CD4-positive, alpha-beta T cell treated with Interleukin-10 for 1 hour (primary cell): Measurements from ENCODE around the gene SIK2.
"Not testable (repeated sequence)": the region's sequence is repeated elsewhere in the genome, so short reads cannot be mapped to it uniquely, and the experiment has no call there.

Experiments
- DNase-seq: peaks from one replicate; pipeline ENCODE4 v3.0.0-alpha.2; 2020

SIK2 gene

DNA sequence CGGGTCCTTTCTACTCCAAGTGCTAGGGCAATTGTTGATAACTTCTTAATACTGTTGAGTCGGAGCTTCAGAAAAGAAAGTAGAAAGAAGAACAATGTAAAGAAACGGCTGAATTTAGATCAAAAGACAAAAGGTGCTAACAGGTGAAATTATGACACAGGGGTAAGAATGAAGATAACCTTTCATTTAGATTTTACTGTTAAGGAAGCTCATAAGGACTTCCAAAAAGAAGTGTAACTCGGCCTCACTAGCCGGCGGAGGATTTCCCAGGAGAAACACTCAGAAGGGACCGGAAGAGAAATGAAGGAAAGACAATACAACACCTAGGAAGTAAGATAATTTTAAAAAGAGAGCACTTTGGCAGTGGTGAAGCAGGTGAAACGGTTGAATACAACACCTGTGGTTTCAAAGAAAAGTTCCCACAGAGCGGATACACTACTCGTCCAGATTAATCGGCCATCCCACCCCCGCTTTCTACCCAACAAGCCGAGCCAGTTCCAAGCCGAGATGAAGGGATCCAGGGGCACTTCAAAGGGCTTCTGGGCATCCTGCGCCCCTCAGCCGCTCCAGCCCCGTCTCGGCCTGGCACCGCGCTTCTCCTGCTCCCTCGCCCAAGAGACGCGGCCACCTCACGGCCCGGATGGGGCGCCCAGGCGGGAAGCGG is 163.2 kb downstream of the SIK2 start:
- no peak for DNase-seq

DNA sequence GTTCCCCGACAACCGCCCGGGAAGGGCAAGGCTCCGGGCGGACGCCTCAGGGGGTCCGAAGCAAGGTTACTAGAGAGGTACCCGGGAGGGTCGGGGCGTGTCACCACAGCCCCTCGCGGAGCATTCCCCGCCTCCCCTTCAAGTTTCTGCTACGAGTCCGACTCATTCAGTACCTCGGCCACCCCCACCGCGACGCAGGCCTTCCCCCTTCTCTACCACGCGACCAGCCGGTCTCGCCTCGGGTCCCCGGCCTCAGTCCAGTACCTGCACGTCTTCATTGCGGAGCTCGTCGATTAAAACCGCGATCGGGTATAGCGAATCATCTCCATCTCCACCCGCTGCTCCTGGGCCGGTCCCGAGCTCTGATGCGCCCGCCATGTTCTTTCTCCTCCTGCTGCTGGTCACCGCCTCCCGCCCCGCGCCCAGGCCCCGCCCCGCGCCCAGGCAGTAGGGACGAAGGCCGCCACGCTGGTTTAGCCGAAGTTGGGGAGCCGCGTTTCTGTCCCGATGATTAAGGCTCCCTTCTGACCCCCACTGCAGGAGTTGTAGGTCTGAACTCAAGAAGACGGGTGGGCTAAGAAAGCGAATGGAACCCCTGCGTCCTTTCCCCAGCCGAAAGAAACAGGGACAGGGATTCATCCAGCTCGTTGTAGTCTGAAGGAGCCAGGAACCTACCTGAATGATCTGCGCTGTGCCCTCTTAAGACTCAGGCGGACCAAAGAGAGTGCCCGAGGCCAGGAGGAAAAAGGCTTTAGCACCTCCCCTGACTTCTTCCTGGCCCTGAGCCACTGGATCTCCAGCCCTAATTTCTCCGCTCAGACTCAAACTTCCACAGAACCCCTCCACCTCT is 164.0 kb downstream of the SIK2 start, which contains the start of gene PPP2R1B:
TSS of gene PPP2R1B (minus strand) at position 406 of the 850 bp plus-strand sequence. CDS start at position 378, 28 bp downstream.
- DNase-seq, result peak; percentile 73

DNA sequence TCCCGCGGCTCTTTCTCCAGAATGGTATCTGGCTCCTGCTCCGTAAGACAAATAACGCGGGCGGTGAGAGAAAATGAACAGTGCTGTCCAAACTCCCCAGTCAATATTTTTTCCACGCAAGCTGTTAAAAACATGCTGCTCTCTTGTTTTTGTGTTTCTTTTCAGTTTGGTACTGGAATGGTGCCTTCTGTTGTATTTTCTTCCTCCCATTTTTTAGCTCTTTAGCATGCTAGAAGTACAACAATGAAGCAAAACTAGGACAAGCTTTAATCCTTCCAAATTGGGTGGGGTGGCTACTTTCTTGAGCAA is 164.5 kb downstream of the SIK2 start:
- no peak for DNase-seq

DNA sequence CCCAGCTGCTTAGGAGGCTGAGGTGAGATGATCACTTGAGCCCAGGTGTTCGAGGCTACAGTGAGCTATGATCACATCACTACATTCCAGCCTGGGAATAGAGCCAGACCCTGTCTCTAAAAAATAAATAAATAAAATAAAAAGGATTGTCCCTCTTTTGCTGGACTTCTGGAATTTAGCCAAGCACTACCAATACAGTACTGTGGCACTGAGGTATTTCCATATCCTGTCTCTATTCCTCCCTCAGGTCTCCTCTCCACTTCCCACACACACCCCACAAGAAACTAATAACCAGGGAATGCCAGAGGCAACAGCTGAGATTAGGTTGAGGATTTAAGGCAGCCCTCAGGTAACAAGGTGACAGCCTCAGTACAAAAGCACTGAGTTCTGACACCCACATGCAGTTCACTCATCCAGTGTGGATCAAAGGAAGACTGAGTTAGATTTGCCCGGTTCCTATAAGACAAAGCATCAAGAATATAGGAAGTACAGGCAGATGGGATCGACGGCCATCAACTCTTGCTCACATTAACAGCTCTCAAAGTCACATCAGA is 168.4 kb downstream of the SIK2 start:
- DNase-seq, result no peak

DNA sequence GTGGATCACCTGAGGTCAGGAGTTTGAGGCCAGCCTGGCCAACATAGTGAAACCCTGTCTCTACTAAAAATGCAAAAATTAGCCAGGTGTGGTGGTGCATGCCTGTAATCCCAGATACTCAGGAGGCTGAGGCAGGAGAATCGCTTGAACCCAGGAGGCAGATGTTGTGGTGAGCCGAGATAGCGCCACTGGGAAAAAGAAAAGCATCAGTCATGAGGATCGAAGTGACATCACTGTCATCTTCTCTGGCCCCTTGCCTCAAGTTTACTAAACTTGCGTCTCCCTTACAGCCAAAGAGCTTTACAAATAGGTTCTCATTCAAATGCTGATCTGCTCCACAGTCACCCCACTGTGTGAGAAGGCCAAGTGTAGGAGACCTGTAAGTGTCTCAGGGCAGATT is 169.0 kb downstream of the SIK2 start:
- not testable (repeated sequence) for DNase-seq

DNA sequence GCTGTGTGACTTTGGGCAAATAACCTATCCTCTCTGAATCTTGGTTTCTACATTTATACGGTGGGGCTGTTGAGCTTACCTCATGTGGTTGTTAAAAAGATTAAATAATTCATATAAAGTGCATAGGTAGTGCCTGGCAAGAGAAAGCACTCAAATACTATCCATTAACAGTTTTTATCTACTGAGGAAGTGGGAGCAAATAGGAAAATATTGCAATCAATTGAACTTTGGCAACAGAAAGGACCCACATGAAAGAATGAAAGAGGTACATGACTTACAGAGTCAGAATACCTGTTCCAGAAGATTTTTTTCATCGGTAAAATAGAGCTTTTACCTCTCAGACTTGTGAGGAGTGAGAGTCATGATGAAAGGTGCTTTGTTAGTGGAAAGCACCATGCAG is 170.3 kb downstream of the SIK2 start:
- no peak for DNase-seq

DNA sequence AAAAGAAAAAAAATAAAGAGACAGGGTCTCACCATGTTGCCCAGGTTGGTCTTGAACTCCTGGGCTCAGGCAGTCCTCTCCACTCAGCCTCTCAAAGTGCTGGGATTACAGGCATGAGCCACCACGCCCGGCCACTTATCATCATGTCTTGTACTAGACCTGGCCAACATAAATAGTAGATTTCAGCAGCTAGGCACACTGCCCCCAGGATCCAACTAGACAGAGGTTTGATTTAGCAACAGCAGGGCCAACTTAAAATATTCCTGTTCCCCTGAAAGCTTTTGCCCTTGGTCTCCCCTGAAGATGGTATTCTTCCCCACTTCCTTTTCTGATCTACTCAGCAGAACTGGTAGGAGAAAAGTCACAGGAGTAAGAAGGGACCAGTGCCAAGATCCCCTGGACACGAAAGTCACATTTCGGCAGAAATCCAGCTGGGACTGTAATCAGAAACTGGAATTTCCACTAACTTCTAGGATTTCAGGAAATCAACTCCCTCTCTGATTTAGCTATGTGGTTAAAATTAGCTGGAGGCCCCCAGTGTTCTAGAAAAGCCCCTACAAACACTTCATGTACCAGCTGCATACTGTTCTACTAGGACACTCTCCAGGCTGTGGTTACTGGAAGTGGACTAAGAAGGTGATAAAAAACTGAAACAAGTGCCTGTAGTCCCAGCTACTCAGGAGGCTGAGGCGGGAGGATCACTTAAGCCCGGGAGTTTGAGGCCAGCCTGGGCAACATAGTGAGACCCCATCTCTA is 172.9 kb downstream of the SIK2 start:
- DNase-seq, result no peak

DNA sequence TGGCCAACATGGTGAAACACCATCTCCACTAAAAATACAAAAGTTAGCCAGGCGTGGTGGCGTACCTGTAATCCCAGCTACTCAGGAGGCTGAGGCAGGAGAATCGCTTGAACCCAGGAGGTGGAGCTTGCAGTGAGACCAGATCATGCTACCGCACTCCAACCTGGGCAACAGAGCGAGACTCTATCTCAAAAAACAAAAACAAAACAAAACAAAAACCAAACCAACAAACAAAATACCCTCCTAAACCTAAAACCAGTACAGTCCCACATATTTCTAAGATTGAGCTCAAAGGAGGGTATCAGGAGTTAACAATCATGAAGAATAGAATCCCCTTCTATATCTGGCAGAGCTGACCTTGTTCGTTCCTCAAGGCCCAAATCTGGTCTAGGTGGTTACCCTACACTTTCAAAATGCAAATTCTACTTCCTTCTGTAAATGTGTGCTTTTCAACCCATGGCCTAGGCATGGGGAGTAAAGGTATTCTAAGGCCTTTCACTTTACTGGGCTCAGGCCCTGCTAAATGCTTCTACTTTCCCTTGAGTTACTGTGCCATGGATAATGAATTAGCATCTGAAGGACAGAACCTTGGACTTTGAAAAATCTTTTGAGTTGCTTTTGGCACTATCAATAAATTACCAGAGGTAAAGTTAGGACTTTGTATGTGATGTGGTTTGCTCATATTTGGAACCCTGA is 174.3 kb downstream of the SIK2 start:
- DNase-seq, result no peak

DNA sequence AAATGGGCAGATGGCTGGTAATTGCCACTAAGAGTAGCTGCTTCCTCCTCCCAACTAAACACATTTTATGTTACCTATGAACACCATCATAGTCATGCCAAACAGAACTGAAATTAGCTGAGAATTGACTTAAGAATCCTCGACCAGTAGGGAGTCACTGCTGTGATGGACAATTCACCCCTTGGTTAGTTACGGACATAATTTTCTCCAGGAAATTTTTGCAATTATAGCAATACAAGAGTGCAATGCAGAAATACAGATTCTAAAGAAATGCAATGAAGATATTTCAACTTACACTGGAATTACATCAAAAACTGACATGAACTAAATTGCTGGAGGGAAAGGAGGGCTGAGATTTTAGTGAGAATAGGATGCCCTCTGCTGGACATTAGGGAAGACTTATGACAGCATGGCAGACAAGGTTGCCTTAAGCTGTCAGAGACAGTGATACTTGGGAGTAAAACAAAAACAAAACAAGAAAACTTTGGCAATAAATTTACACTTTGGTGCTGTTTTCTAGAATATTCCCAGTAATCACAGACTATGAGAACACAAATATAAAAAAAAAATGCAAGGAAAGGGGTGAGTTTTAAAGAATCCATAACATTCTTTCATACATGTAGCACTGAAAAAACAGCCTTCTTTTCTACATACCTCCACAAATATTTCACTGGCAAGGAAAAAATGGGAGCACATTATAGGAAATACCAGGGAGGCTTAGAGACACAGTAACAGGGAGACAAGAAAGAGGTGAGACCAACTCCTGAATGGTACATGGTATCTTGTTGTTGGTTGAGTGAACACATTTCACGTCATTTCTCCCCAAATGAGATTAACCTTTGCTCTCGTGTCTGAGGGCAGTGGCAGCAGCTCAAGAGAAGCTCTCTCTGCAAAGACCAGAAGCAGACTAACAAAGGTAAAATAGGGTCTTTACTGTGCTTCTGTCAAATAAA is 175.1 kb downstream of the SIK2 start:
- peak; percentile 70 for DNase-seq

DNA sequence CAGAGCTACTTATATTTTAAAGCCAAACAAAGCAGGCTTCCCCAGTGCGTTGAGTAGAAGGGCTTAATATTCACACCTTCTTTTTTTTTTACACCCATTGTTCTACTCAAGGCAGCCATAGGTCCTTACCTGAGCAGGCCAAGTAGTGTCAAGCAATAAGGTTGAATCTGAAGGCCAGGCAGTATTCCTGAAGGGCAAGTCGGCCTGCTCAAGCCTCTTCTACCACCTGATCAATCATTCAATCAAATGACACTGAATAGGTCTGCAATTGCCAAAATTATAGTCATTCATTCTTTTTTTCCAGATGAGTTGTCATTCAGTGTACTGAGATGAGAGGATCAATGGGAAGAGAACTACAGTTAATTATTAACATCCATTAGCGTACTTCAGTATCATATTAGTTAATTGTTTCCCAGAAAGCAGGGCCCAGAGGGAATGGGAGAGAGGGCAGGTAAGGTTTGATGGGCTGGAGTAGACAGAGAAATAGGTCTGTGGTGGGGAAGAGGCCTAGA is 175.9 kb downstream of the SIK2 start:
- no peak for DNase-seq

DNA sequence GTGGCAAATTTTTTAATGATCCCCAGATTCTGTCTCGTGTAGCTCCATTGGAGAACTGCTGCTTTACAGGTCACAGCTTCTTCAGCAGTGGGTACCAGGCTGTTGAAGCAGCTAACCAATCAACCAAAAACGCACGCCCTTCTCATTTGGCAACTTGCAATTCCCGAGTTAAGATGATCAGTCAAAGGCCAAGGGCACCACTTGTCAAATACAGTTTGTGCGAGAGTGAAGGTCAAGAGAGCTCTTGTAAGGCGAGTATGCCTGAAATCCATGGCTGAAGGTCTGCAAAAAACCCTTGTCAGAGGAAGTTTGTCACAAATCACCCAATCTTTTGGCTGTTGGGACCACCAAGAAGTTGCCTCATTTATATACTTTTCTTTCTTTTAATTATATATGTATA is 176.9 kb downstream of the SIK2 start:
- no peak for DNase-seq
